HT-29 (cell line): Measurements from ENCODE around the gene PTPN11. TPM values are rescaled to one million over a fixed set of nuclear protein-coding genes. Genes with fewer than 3 reads are reported as not detected.

Experiments used
- DNase-seq: peaks from one replicate; pipeline ENCODE4 v3.0.0-alpha.2; 2015; ENCODE audit warnings: low spot score
- total RNA-seq: library from RNA; depleted of rRNA; stranded (reverse); fragments of >200 nt; shearing (Covaris generic); gene quantifications from 2 replicates; pipeline ENCODE4 v1.2.3, GENCODE V29; 2014; rRNA removed

PTPN11 gene
- total RNA-seq, 1 experiment from 2014 or later = 48.8 TPM

DNA sequence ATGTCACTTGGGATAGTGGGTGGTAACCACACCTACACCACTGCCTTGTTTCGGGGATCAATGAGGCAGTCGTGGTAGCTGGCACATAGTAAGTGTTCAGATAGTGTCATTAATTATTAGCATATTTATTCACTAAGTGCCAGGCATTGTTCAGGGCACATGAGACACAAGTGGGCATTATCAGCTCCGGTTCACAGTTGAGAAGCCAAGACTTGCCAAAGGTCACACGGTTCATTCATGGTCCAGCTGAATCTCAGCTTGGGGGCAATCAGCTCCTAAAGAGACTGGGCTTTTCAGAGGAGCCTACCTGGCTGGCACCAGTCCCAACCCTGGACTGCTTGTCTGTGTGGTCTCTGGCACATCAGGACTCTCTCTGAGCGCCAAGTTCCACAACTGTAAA is 121.3 kb downstream of the PTPN11 start:
- DNase-seq = no peak

DNA sequence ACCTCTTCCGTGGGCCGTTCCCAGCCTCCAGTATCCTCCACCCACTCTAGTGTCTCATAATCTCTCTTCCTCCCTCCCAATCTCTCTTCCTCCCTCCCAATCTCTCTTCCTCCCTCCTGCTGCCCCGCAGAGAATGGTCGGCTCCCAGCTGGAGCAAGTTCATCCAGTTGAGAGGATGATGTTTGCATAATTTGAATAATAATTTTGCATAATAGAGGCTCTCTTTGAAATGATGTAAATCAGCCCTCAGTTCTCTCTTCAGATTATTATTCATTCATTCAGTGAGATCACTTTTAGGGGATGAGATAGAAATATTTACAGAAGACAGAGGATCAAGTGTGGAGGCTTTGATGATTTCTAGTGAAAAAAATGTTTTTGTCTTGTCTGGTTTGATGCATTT is 125.0 kb downstream of the PTPN11 start:
- no peak for DNase-seq

GRCh38 chr12:112546339-112546738 is 127.6 kb downstream of the PTPN11 start:
- DNase-seq = no peak

DNA sequence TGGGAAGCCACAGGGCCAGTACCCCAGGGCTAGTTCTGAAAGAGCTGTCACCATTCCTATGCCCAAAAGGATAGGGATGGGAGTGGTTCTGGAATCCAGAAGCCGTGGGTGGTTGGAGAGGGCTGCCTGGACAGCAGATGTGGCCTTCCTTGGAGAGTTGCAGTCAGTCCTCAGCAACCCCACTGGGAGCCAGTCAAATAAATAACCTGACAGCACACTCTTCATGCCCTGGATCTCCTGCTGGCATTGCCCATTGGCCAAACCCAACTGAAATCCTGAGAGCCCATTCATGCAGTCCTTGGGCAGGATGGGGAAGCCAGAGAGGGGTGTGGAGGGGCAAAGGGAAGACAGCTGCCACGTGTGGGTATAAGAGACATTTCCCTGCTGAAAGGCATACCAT is 128.2 kb downstream of the PTPN11 start:
- DNase-seq = no peak

DNA sequence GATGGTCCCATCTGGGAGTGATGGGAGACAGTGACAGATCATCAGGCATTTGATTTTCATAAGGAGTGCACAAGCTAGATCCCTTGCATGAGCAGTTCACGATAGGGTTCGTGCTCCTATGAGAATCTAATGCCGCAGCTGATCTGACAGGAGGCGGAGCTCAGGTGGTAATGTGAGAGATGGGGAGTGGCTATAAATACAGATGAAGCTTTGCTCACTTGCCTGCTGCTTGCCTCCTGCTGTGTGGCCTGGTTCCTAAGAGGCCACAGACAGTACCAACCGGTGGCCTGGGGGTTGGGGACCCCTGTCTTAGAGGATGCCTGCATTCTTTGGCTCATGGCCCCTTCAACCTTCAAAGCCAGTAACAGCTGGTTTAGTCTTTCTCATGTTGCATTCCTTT is 130.3 kb downstream of the PTPN11 start:
- DNase-seq = no peak

DNA sequence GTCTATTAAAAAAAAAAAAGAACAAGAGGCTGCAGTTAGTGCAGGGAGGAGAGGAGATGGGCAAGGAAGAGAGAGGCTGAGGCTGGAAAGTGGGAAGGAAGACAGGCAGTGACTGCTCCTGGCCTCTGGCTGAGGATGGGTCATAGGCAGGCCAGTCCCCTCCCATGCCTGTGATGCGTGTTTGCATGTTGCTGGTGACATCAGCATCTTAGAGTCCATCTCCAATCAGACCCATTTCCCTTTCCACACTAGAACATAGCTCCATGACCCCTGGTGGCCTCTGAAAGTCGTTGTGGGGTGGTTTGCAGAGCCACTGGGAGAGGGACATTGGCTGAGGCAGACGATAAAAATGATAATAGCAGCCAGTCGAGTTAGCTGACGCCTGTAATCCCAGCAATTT is 132.9 kb downstream of the PTPN11 start:
- DNase-seq = no peak

GRCh38 chr12:112555621-112556233 is 137.0 kb downstream of the PTPN11 start:
- DNase-seq = no peak

DNA sequence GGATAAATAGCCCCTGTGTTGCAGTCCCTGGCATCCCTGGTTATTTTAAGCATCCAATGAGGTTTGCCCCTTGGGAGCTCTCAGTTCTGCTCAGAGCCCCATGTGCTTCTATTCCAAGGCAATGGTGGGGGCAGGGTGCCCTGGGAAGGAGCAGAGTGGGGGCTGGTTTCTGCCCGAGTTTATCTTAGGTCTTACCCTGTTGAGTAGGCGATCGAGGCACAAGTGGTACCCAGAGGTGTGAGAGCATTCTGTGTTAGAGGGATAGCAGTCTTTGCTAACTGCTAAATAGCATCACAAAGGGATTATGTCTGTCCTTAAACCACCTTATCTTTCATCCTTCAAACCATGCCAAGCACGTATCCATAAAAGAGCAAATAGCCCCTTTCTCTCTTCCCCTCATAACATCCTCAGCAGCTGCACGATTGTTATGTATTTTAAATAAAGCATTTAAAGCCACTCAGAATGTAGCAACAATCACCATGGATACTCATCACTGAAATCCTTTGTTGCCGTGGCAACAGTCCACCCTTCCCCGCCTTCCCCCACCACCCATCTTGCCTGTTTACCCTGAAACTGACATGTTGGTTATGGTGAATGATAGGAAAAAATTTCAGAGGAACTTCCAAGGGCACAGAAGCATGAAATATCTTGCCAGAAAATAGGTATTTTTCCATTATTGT is 139.3 kb downstream of the PTPN11 start:
- no peak for DNase-seq

Other genes starting within 250 kb of the PTPN11 start
- 13.1 and 22.3 TPM in 2 replicates for gene HECTD4, start 36.5 kb upstream of the PTPN11 start, total RNA-seq
- gene RPL6, start 9.3 kb upstream of the PTPN11 start, total RNA-seq = 872 and 1,091 TPM in 2 replicates